Body of pancreas (tissue), 4 donors: ENCODE data around the gene TTPAL. TPM values are rescaled to one million over a fixed set of nuclear protein-coding genes. Genes with fewer than 3 reads are reported as not detected.

Source experiments
- ATAC-seq: fragments of 150-250 bp; one replicate; pipeline ENCODE4 v1.9.1; 2016
- DNase-seq, 4 donors: peaks; one replicate each; pipeline ENCODE4 v3.0.0-alpha.2; 2019
- H3K27ac ChIP-seq, 4 donors: fragments of 200-600 bp; sonication (generic); 1 replicate in 3 of 4; 2 replicates in 1 of 4; pipeline versions ENCODE4 v1.5.1 to v1.6.1; 2016 to 2019; ENCODE audit warnings: mild to moderate bottlenecking in 1 of 4, mixed read lengths in 1 of 4, moderate library complexity in 1 of 4
- H3K27me3 ChIP-seq, 2 donors: fragments of 200-600 bp; sonication (generic); one replicate each; pipeline ENCODE4 v1.6.0; 2016; ENCODE audit warnings: mild to moderate bottlenecking in 1 of 2
- H3K36me3 ChIP-seq, 2 donors: fragments of 200-600 bp; sonication (generic); replicated peaks in 1 of 2; 2 replicates each; pipeline ENCODE4 v1.5.1; 2016; ENCODE audit warnings: low read depth in 2 of 2; ENCODE audit not compliant: insufficient read depth in 1 of 2
- H3K4me1 ChIP-seq: fragments of 200-600 bp; sonication (generic); one replicate; pipeline ENCODE4 v1.6.0; 2016
- H3K4me3 ChIP-seq, 2 donors: fragments of 200-600 bp; sonication (generic); 1 replicate in 1 of 2; 2 replicates in 1 of 2; pipeline ENCODE4 v1.5.1; 2016 to 2019
- H3K9me3 ChIP-seq, 3 donors: fragments of 200-600 bp; sonication (generic); 1 replicate in 2 of 3; 2 replicates in 1 of 3; pipeline ENCODE4 v1.5.1; 2016
- CTCF ChIP-seq, 7 experiments: fragments of 450-650 bp in 4 of 7; fragments of 200-600 bp in 3 of 7; sonication (generic) in 3 of 7; IDR thresholded peaks; one replicate each; pipeline ENCODE4 v1.5.1; 2016 to 2019; ENCODE audit warnings: antibody characterized with exemption in 7 of 7
- POLR2A ChIP-seq, 3 donors: fragments of 450-650 bp; IDR thresholded peaks; one replicate each; pipeline ENCODE4 v1.6.1; 2016; ENCODE audit warnings: antibody characterized with exemption in 3 of 3, mild to moderate bottlenecking in 2 of 3
- WGBS, 2 donors: methylation state at CpG; one replicate each; pipeline ENCODE4 v1.1.5; 2017; 5-methylcytosine and 5-hydroxymethylcytosine counted together
- intact Hi-C: fragments of 100-400 bp; cut with DNase I; formaldehyde crosslinking; loops from one replicate; pipeline ENCODE4 v1.15.1; 2023
- total RNA-seq, 2 donors: library from RNA; depleted of rRNA; stranded (reverse); fragments of >200 nt; gene quantifications; one replicate each; pipeline ENCODE4 v1.1.0, GENCODE V29; 2016

TTPAL gene
- total RNA-seq, 2 donors from 2014 or later, result 8.3 to 9.9 TPM

GRCh38 chr20:44435630-44436335 is 39.9 kb upstream of the TTPAL start:
- TF ChIP-seq POLR2A (IDR thresholded peaks at IDR 0.05) (no peak), CTCF (IDR thresholded peaks at IDR 0.05) (no peak)
- no peak overlapping the region for H3K27ac ChIP-seq
- H3K27me3 ChIP-seq, result no peaks in the 10 kb centered on the region
- intact Hi-C loops, result no loop called here
- 61 to 67% methylated on average over 12 of the region's 12 CpGs for WGBS, 2 donors
- DNase-seq (no peak), ATAC-seq (no peak)
- H3K4me3 ChIP-seq, result no peak overlapping the region
- H3K36me3 ChIP-seq, result no peaks in the 10 kb centered on the region
- H3K4me1 ChIP-seq, result peaks cover 13% of the 10 kb centered on the region
- H3K9me3 ChIP-seq, result no peaks in the 10 kb centered on the region

GRCh38 chr20:44436393-44436792 is 39.3 kb upstream of the TTPAL start:
- H3K9me3 ChIP-seq, result no peaks in the 10 kb centered on the region

GRCh38 chr20:44437497-44437896 is 38.2 kb upstream of the TTPAL start:
- Histone ChIP-seq H3K4me3 (no peak overlapping the region), H3K36me3 (no peaks in the 10 kb centered on the region), H3K27ac (no peak overlapping the region), H3K9me3 (no peaks in the 10 kb centered on the region), H3K27me3 (no peaks in the 10 kb centered on the region), H3K4me1 (peaks cover 13% of the 10 kb centered on the region)
- ATAC-seq, result no peak
- no peak for DNase-seq
- intact Hi-C loops, result no loop called here
- TF ChIP-seq POLR2A (IDR thresholded peaks at IDR 0.05) (no peak), CTCF (IDR thresholded peaks at IDR 0.05) (no peak)
- 91 to 93% methylated on average over 5 of the region's 5 CpGs for WGBS, 2 donors

More at GRCh38 chr20:44436393-44436792, 39.3 kb upstream of the TTPAL start:
- Histone ChIP-seq H3K4me1 (peaks cover 13% of the 10 kb centered on the region), H3K36me3 (no peaks in the 10 kb centered on the region), H3K27ac (no peak overlapping the region), H3K27me3 (no peaks in the 10 kb centered on the region), H3K4me3 (no peak overlapping the region)
- ATAC-seq, result no peak
- intact Hi-C loops, result no loop called here
- DNase-seq, result no peak
- no peak for TF ChIP-seq POLR2A (IDR thresholded peaks at IDR 0.05)
- TF ChIP-seq CTCF (IDR thresholded peaks at IDR 0.05), result no peak
- 68 to 70% methylated on average over 12 of the region's 12 CpGs for WGBS, 2 donors

- 31 to 52% methylated on average over 4 of the region's 4 CpGs for WGBS, 2 donors
- peaks cover 10% of the 10 kb centered on the region for H3K4me1 ChIP-seq
- H3K4me3 ChIP-seq, result no peak overlapping the region
- no peaks in the 10 kb centered on the region for H3K9me3 ChIP-seq
- no peaks in the 10 kb centered on the region for H3K27me3 ChIP-seq
- no peak for ATAC-seq
- intact Hi-C loops, result no loop called here
- no peak for DNase-seq
- TF ChIP-seq POLR2A (IDR thresholded peaks at IDR 0.05) (no peak), CTCF (IDR thresholded peaks at IDR 0.05) (no peak)
- H3K27ac ChIP-seq, result no peak overlapping the region
- no peaks in the 10 kb centered on the region for H3K36me3 ChIP-seq
Observed at GRCh38 chr20:44438782-44439181, 36.9 kb upstream of the TTPAL start.

- Histone ChIP-seq H3K27me3 (no peaks in the 10 kb centered on the region), H3K4me3 (no peak overlapping the region), H3K4me1 (peaks cover 5% of the 10 kb centered on the region), H3K36me3 (no peaks in the 10 kb centered on the region), H3K9me3 (no peaks in the 10 kb centered on the region), H3K27ac (no peak overlapping the region)
- 56 to 63% methylated on average over 2 of the region's 2 CpGs for whole genome bisulfite sequencing, 2 donors
- DNase-seq, result no peak
- TF ChIP-seq CTCF (IDR thresholded peaks at IDR 0.05) (no peak), POLR2A (IDR thresholded peaks at IDR 0.05) (no peak)
- ATAC-seq, result no peak
- intact Hi-C loops, result no loop called here
Observed at GRCh38 chr20:44439318-44439717, 36.4 kb upstream of the TTPAL start.
